Memory B cell (primary cell): ENCODE data around the gene DCBLD2.

Experiments
- ATAC-seq: fragments of 150-1000 bp; cut with Tn5 transposase; 2 replicates; pipeline ENCODE4 v1.10.0; 2021; ENCODE audit warnings: low read depth, mild to moderate bottlenecking, moderate library complexity
- DNase-seq, 2 donors: peaks; one replicate each; pipeline ENCODE4 v3.0.0; 2022; ENCODE audit warnings: low spot score in 2 of 2
- H3K27ac Mint-ChIP-seq: one replicate; pipeline ENCODE4 v1.8.0; 2022; ENCODE audit warnings: mild to moderate bottlenecking, moderate library complexity, mixed read lengths
- H3K27me3 Mint-ChIP-seq: one replicate; pipeline ENCODE4 v1.8.0; 2022; ENCODE audit warnings: mixed read lengths
- H3K36me3 Mint-ChIP-seq: one replicate; pipeline ENCODE4 v1.8.0; 2022; ENCODE audit warnings: mild to moderate bottlenecking, mixed read lengths
- H3K4me1 Mint-ChIP-seq: one replicate; pipeline ENCODE4 v1.8.0; 2022; ENCODE audit warnings: mixed read lengths
- H3K4me3 Mint-ChIP-seq: one replicate; pipeline ENCODE4 v1.8.0; 2022; ENCODE audit warnings: mild to moderate bottlenecking, moderate library complexity, mixed read lengths
- H3K9me3 Mint-ChIP-seq: one replicate; pipeline ENCODE4 v1.8.0; 2022; ENCODE audit warnings: mixed read lengths

DCBLD2 gene

DNA sequence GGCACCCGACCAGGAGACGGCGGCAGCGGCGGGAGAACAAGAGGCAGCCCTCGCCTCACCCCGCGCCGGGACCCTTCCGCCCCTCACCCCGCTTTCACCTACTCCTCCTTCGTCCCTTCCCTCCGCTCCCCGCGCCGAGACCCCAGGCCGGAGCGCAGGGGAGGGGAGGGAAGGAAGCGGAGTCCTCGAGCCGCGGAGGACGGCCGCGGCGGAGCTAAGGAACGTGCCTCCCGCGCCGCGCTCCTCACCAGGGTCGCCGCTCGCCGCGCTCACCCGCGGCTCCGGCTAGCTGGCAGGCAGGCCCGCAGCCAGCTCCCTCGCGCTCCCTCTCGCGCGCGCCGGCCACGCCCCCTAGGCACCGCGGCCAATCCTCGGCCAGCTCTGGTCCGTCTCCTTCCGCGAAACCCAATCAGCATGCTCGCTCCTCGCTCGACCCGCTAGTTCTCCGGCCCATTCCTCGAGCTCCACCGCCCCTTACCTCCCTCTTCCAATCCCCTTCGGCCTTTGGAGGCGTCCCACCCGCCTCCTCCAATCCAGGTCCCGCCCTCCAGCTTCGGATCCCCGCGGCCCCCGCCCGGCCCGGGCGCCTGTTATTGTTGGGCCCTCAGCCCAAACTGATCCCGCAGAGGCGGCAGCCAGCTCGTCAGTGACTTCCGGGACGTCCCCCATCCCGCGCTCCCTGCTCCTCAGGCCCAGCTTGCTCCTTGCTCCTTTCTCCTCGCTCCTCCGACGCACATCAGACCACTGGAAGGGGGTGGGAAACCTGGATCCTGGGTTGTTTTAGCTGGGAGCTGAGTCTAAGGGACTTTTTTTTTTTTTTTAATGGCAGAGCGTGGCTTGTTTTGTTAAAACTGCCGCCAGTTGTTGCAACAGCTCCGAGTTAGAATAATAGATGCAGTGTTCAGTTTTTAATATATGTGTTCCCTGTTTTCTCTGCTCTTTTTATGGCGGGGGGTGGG is at the start of gene DCBLD2:
DCBLD2 (minus strand) TSS at position 304 of the 959 bp plus-strand sequence. CDS start 369 bp downstream, outside the sequence.
- Mint-ChIP-seq H3K36me3 (no peaks in the 10 kb centered on the region), H3K27ac (peak within 1 kb of the TSS; percentile 78), H3K4me1 (peaks cover 10% of the 10 kb centered on the region), H3K4me3 (peak within 1 kb of the TSS; percentile 95), H3K27me3 (peaks cover 5% of the 10 kb centered on the region), H3K9me3 (peaks cover 1% of the 10 kb centered on the region)
- ATAC-seq (peak; percentile 97), DNase-seq (peak; percentile 83 to 84)

GRCh38 chr3:98945666-98946065 is 44.2 kb upstream of the DCBLD2 start:
- DNase-seq: no peak
- no peaks in the 10 kb centered on the region for H3K36me3 Mint-ChIP-seq
- H3K27me3 Mint-ChIP-seq: no peaks in the 10 kb centered on the region
- ATAC-seq: no peak
- H3K9me3 Mint-ChIP-seq: peaks cover 4% of the 10 kb centered on the region
- H3K4me3 Mint-ChIP-seq: no peak overlapping the region
- no peak overlapping the region for H3K27ac Mint-ChIP-seq
- no peaks in the 10 kb centered on the region for H3K4me1 Mint-ChIP-seq

DNA sequence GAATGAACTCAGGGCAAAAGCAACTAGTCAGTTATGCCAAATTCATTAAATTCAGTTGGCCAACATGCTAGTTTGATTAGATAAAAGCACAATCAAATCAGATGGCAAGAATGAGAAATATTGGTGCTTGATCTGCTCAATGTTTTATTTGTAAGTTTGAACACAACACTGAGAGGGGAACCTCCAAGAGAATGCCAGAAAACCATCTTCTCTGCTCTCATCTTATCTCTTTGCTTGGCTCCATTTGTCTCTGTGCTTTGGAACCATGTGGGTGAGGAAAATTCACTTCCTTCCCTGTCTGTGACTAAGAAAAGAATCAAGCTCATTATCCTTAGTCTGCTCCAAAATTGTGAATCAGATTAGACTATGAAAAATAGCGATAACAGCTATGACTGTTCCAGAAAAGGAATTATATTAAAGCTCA is 43.6 kb upstream of the DCBLD2 start:
- Mint-ChIP-seq H3K4me1 (no peaks in the 10 kb centered on the region), H3K36me3 (no peaks in the 10 kb centered on the region), H3K9me3 (peaks cover 2% of the 10 kb centered on the region), H3K27ac (no peak overlapping the region), H3K4me3 (no peak overlapping the region), H3K27me3 (no peaks in the 10 kb centered on the region)
- ATAC-seq: no peak
- DNase-seq: no peak

GRCh38 chr3:98930413-98930812 is 28.9 kb upstream of the DCBLD2 start:
- no peaks in the 10 kb centered on the region for H3K4me1 Mint-ChIP-seq
- no peaks in the 10 kb centered on the region for H3K36me3 Mint-ChIP-seq
- no peak overlapping the region for H3K4me3 Mint-ChIP-seq
- H3K27ac Mint-ChIP-seq: no peak overlapping the region
- ATAC-seq: no peak
- DNase-seq: no peak
- peaks cover 10% of the 10 kb centered on the region for H3K9me3 Mint-ChIP-seq
- H3K27me3 Mint-ChIP-seq: peaks cover 2% of the 10 kb centered on the region

DNA sequence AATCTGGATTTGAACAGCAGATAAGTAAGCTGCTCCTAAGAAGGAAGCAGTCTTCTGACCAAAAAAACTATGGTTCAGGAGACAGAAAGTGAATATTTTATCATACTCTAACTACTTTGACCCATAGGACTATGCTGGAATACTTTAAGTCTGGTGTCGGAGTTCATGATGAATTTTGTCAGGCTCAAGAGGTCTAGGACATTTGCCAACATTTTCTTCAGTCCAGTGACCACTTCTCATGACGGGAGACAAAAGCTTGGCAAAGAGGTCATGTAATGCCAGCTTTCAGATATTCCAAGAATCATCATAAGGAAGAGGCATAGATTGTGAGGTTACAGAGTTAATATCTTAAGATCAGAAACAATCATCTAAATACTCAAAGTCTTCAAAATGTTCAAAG is 20.5 kb upstream of the DCBLD2 start:
- Mint-ChIP-seq H3K4me1 (no peaks in the 10 kb centered on the region), H3K9me3 (peaks cover 2% of the 10 kb centered on the region), H3K27me3 (peaks cover 10% of the 10 kb centered on the region), H3K4me3 (no peak overlapping the region), H3K36me3 (no peaks in the 10 kb centered on the region), H3K27ac (no peak overlapping the region)
- no peak for ATAC-seq
- DNase-seq: no peak

DNA sequence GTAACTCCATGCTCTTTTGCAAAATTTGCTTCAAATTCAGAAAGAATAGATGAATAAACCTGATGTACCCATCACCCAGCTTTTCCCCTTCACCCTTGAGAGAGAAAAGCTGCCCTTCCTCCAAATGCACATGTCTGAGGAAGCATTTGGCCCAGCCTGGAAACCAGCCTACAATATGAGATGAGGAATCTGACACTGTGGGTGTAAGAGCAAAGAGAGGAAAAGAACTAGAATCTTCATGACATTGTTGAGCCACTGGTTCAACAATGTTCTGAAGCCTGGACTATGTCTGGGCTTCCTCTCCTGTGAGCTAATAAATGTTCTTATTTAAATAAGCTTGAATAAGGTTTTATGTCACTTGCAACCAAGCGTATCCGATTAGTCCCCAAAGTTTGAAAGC is 18.7 kb upstream of the DCBLD2 start:
- Mint-ChIP-seq H3K9me3 (peaks cover 2% of the 10 kb centered on the region), H3K27ac (no peak overlapping the region), H3K36me3 (no peaks in the 10 kb centered on the region), H3K4me3 (no peak overlapping the region), H3K27me3 (peaks cover 10% of the 10 kb centered on the region), H3K4me1 (no peaks in the 10 kb centered on the region)
- no peak for DNase-seq
- no peak for ATAC-seq

- Mint-ChIP-seq H3K4me3 (no peak overlapping the region), H3K27ac (no peak overlapping the region), H3K36me3 (no peaks in the 10 kb centered on the region), H3K27me3 (peaks cover 4% of the 10 kb centered on the region), H3K9me3 (no peaks in the 10 kb centered on the region), H3K4me1 (no peaks in the 10 kb centered on the region)
- ATAC-seq: no peak
- no peak for DNase-seq
Observed at GRCh38 chr3:98918586-98918985, 17.1 kb upstream of the DCBLD2 start.

GRCh38 chr3:98917608-98918007 is 16.1 kb upstream of the DCBLD2 start:
- DNase-seq (no peak), ATAC-seq (no peak)
- no peaks in the 10 kb centered on the region for H3K9me3 Mint-ChIP-seq
- no peaks in the 10 kb centered on the region for H3K4me1 Mint-ChIP-seq
- no peak overlapping the region for H3K4me3 Mint-ChIP-seq
- no peak overlapping the region for H3K27ac Mint-ChIP-seq
- peaks cover 4% of the 10 kb centered on the region for H3K27me3 Mint-ChIP-seq
- no peaks in the 10 kb centered on the region for H3K36me3 Mint-ChIP-seq

GRCh38 chr3:98914210-98915080 is 12.9 kb upstream of the DCBLD2 start:
- no peak overlapping the region for H3K27ac Mint-ChIP-seq
- no peak for DNase-seq

DNA sequence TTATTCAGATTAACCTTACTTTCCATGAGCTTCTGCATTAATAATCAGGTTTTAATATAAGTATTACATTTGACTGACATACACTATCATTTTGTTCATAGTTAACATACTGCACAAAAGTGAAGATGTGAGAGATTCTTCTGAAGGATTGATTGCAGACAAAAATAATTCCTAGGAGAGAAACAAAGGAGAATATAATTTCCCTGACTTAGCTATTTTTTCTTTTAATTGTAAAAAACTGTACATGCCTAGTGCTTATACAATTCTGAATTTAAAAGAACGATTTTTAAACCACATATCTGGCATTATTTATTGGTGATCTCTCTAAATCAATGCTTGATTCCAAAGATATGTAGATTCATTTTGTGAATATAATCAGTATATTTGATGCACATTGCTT is 11.0 kb upstream of the DCBLD2 start:
- no peaks in the 10 kb centered on the region for H3K9me3 Mint-ChIP-seq
- DNase-seq: no peak
- no peak for ATAC-seq
- peaks cover 2% of the 10 kb centered on the region for H3K27me3 Mint-ChIP-seq
- no peak overlapping the region for H3K4me3 Mint-ChIP-seq
- H3K27ac Mint-ChIP-seq: no peak overlapping the region
- H3K36me3 Mint-ChIP-seq: no peaks in the 10 kb centered on the region
- H3K4me1 Mint-ChIP-seq: no peaks in the 10 kb centered on the region

More at GRCh38 chr3:98914210-98915080, 12.9 kb upstream of the DCBLD2 start:
- Mint-ChIP-seq H3K27me3 (peaks cover 4% of the 10 kb centered on the region), H3K36me3 (no peaks in the 10 kb centered on the region), H3K9me3 (no peaks in the 10 kb centered on the region), H3K4me3 (no peak overlapping the region), H3K4me1 (no peaks in the 10 kb centered on the region)
- ATAC-seq: no peak

DNA sequence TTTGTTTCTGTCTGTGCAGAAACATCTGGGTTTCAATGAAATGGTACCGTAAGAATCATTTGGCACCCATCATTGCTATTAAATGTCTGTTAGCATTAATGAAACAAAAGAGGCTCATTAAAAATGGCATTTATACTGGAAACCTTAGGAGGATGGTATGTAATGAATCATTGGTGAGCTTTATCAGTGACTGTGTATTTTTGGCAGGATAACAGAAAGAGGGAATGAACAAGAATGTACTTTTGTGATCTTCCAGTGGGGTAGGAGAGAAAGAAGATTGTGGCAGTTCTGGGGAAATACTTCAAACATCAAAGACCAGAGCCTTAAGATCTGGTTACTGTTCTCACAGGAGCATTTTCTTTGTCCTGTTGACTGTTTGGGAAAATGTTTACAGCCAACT is 4.7 kb upstream of the DCBLD2 start:
- DNase-seq: no peak
- Mint-ChIP-seq H3K27me3 (peaks cover 8% of the 10 kb centered on the region), H3K4me3 (no peak overlapping the region), H3K9me3 (peaks cover 1% of the 10 kb centered on the region), H3K4me1 (peaks cover 10% of the 10 kb centered on the region), H3K36me3 (no peaks in the 10 kb centered on the region), H3K27ac (no peak overlapping the region)
- no peak for ATAC-seq

DNA sequence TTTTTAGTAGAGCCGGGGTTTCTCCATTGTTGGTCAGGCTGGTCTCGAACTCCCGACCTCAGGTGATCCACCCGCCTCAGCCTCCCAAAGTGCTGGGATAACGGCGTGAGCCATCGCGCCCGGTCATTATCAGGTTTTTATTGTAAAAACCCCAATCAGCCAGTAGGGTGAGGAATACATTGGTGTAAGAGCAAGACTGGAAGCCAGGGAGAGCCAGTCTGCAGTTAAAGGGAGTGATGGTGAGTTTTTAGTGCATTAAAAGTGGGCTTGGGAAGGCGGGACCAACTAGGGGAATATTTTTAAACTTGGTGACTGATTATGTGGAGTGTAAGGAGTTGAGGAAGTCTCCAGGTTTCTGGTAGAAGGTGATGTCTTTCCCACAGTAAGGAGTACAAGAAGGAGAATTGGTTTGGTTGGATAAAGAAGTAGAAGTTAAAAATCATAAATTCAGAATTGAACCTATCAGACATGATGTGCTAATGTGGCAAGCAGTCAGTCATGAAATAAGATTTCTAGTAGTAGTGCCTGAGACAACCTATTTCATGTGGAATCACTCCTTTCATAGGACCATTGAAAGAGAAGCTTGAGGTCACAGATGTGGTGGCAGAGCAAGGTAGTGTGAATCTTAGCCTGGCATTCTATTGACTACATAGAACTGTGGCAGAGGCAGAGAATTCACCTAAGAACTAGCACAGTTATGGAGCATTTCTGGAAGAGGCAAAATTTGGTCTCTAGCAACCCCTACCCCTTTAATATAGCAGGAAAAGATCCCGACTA is 2.4 kb upstream of the DCBLD2 start:
- ATAC-seq (no peak), DNase-seq (no peak)
- Mint-ChIP-seq H3K4me3 (no peak overlapping the region), H3K27ac (no peak overlapping the region), H3K4me1 (peaks cover 10% of the 10 kb centered on the region), H3K36me3 (no peaks in the 10 kb centered on the region), H3K27me3 (peaks cover 8% of the 10 kb centered on the region), H3K9me3 (peaks cover 1% of the 10 kb centered on the region)

DNA sequence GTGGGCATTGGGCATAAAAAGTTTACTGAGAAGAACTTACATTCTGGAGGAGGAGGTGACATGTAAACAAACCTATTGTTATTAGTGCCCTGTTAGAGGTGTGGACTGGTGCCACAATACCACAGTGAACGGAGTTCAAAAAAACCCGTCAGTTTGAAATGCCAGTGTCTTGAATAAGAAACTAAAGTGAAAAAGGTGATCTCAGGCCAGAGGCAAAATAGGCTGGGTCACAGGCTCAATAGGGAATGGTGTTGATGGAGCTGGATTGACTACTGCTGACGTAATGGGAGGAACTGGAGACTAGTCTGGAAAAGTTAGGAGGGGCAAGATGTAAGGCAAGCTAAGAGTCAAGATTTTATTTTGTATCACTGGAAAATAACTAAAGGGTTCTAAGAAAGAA is 1.6 kb upstream of the DCBLD2 start:
- ATAC-seq: no peak
- Mint-ChIP-seq H3K27ac (no peak overlapping the region), H3K27me3 (peaks cover 8% of the 10 kb centered on the region), H3K4me3 (no peak overlapping the region), H3K9me3 (peaks cover 1% of the 10 kb centered on the region), H3K4me1 (peaks cover 10% of the 10 kb centered on the region), H3K36me3 (no peaks in the 10 kb centered on the region)
- DNase-seq: no peak
